ENCODE results near the gene TPRN. TPM values are rescaled to one million over a fixed set of nuclear protein-coding genes. Genes with fewer than 3 reads are reported as not detected.

TPRN gene
- total and polyA plus RNA-seq, 2 of the 4 experiments (the other 2 are of a cell fraction), result 1.8 to 5.3 TPM

GRCh38 chr9:137172901-137173795, 27.4 kb downstream of the TPRN start:
- Histone ChIP-seq H4K20me1 (ENCODE audit: insufficient read depth, low read length) (no peaks in the 10 kb centered on the region), H4K5ac (ENCODE audit: low read depth, low read length) (no peak overlapping the region), H4K8ac (ENCODE audit: low read depth in 2 of 2, low read length in 2 of 2) (no peak overlapping the region), H3K27me3 (ENCODE audit: control insufficient read depth, insufficient read depth, low read length) (peaks cover 40% of the 10 kb centered on the region), H3K4me1 (ENCODE audit: control insufficient read depth, insufficient read depth, low read length) (peaks cover 4% of the 10 kb centered on the region), H2AK5ac (ENCODE audit: low read depth, low read length) (no peak overlapping the region), H2BK120ac (ENCODE audit: low read depth, low read length) (no peak overlapping the region), H3K9ac (ENCODE audit: low read depth, low read length) (no peak overlapping the region), H3K18ac (ENCODE audit: low read depth, low read length) (no peak overlapping the region), H2AK9ac (replicated peaks; ENCODE audit: low read depth, low read length, poor library complexity) (no peak overlapping the region), H3K9me3 (ENCODE audit: control insufficient read depth, insufficient read depth, low read length) (no peaks in the 10 kb centered on the region), H3K14ac (replicated peaks; ENCODE audit: low read depth, low read length) (no peak overlapping the region), H2AFZ (replicated peaks; ENCODE audit: low read length, poor library complexity) (peak overlapping the region; percentile 21), H3K27ac (ENCODE audit: insufficient read depth, low read length) (no peak overlapping the region), H3K36me3 (ENCODE audit: control insufficient read depth, insufficient read depth, low read length) (peaks cover 5% of the 10 kb centered on the region; the same call in 1 of the 2 replicates), H3K56ac (ENCODE audit: extremely low read depth, insufficient read depth, low read length) (no peak overlapping the region), H2BK15ac (ENCODE audit: low read depth, low read length) (no peak overlapping the region), H3K4me3 (ENCODE audit: insufficient read depth, low read depth, low read length) (no peak overlapping the region), H2BK20ac (ENCODE audit: low read depth, low read length) (no peak overlapping the region), H3K9me1 (ENCODE audit: insufficient read depth, low read length) (no peaks in the 10 kb centered on the region), H3K23ac (ENCODE audit: low read depth, low read length) (no peak overlapping the region), H4K91ac (ENCODE audit: insufficient read depth, low read depth, low read length) (no peak overlapping the region), H3K4ac (ENCODE audit: low read depth, low read length) (no peak overlapping the region), H2BK5ac (ENCODE audit: low read depth, low read length, poor library complexity, severe bottlenecking) (no peak overlapping the region), H3K4me2 (ENCODE audit: low read depth, low read length) (no peak overlapping the region), H3K79me1 (ENCODE audit: low read depth in 1 of 2, low read length in 2 of 2) (no peaks in the 10 kb centered on the region)
- ChIA-PET POLR2A (ENCODE audit: unreplicated experiment) (no interaction called here), CTCF (no interaction called here)
- no peak for TF ChIP-seq CHD1 (IDR thresholded peaks at IDR 0.05; ENCODE audit: low read depth, low read length)
- TF ChIP-seq SMC3 (IDR thresholded peaks at IDR 0.05; ENCODE audit: low read depth, low read length), result no peak
- TF ChIP-seq USF2 (IDR thresholded peaks at IDR 0.05; ENCODE audit: low read depth, low read length), result no peak
- no peak for TF ChIP-seq CEBPB (IDR thresholded peaks at IDR 0.05; ENCODE audit: low read depth, low read length)
- TF ChIP-seq BHLHE40 (IDR thresholded peaks at IDR 0.05; ENCODE audit: low read depth, low read length), result no peak
- no peak for TF ChIP-seq RCOR1 (IDR thresholded peaks at IDR 0.05; ENCODE audit: insufficient replicate concordance, low read length)
- TF ChIP-seq POLR2A (IDR thresholded peaks at IDR 0.05; ENCODE audit: low read depth, low read length), result no peak
- TF ChIP-seq MXI1 (IDR thresholded peaks at IDR 0.05; ENCODE audit: borderline replicate concordance, low read depth, low read length), result no peak
- TF ChIP-seq, protein P1, sequence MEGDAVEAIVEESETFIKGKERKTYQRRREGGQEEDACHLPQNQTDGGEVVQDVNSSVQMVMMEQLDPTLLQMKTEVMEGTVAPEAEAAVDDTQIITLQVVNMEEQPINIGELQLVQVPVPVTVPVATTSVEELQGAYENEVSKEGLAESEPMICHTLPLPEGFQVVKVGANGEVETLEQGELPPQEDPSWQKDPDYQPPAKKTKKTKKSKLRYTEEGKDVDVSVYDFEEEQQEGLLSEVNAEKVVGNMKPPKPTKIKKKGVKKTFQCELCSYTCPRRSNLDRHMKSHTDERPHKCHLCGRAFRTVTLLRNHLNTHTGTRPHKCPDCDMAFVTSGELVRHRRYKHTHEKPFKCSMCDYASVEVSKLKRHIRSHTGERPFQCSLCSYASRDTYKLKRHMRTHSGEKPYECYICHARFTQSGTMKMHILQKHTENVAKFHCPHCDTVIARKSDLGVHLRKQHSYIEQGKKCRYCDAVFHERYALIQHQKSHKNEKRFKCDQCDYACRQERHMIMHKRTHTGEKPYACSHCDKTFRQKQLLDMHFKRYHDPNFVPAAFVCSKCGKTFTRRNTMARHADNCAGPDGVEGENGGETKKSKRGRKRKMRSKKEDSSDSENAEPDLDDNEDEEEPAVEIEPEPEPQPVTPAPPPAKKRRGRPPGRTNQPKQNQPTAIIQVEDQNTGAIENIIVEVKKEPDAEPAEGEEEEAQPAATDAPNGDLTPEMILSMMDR (conservative IDR thresholded peaks at IDR 0.05; ENCODE audit: low read depth, low read length), result no peak
- TF ChIP-seq RAD21 (IDR thresholded peaks at IDR 0.05; ENCODE audit: low read length), result no peak
- TF ChIP-seq MAZ (IDR thresholded peaks at IDR 0.05; ENCODE audit: borderline replicate concordance, low read depth, low read length), result no peak
- DNase-seq, result no peak
- ATAC-seq (ENCODE audit: low read depth), result no peak
- in situ Hi-C loops (cut with MboI; ENCODE audit: low sequenced_read_pairs), result no loop called here
- WGBS, 2 experiments (ENCODE audit: extremely low coverage in 2 of 2, insufficient read length in 1 of 2), result 69% methylated on average over 11 of the region's 21 CpGs; no CpG with 5 or more reads in 1 of the 2 experiments
- intact Hi-C loops (cut with micrococcal nuclease), result no loop called here
- no TSS peak for BruUV-seq (replicated peaks)
- dilution Hi-C loops (cut with HindIII; ENCODE audit: low sequenced_read_pairs, unreplicated experiment), result no loop called here
